Testis (tissue), 2 donors: ENCODE measurements around the gene VAMP3.

Experiments
- CTCF ChIP-seq, 3 experiments: fragments of 450-650 bp in 2 of 3; fragments of 200-600 bp in 1 of 3; sonication (generic) in 1 of 3; IDR thresholded peaks; one replicate each; pipeline ENCODE4 v1.5.1; 2016 to 2019; ENCODE audit warnings: antibody characterized with exemption in 3 of 3, mild to moderate bottlenecking in 2 of 3, moderate library complexity in 1 of 3
- POLR2A ChIP-seq: fragments of 450-650 bp; IDR thresholded peaks from one replicate; pipeline ENCODE4 v1.6.1; 2017; ENCODE audit warnings: antibody characterized with exemption, mild to moderate bottlenecking, moderate library complexity

DNA sequence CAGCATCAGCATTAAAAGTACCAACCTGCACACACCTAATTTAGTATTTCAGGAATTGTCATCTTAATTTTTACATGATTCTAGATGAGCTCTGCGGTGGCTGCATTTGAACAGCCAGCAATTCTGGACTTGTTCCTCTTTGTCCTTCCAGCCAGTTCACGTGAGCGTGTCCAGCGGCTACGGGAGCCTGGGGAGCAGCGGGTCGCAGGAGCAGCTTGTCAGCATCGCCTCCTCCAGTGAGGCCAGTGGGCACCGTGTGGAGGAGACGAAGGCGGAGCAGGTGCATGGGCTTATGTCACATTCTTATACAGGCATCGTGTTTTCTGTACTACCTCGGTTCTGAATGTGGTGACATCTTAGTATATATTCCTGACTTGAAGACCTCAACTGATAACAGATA, 38.6 kb downstream of the VAMP3 start:
- no peak for TF ChIP-seq CTCF (IDR thresholded peaks at IDR 0.05)
- no peak for TF ChIP-seq POLR2A
